Tibial artery (tissue), 4 donors: ENCODE data around the gene LRBA.

Source experiments
- DNase-seq, 2 donors: peaks; one replicate each; pipeline ENCODE4 v3.0.0-alpha.2; 2019
- H3K27ac ChIP-seq, 2 donors: fragments of 200-600 bp; sonication (generic) in 1 of 2; 1 replicate in 1 of 2; 2 replicates in 1 of 2; pipeline ENCODE4 v1.5.1; 2018 to 2019; ENCODE audit warnings: mild to moderate bottlenecking in 1 of 2
- H3K27me3 ChIP-seq, 2 donors: fragments of 200-600 bp; sonication (generic) in 1 of 2; one replicate each; pipeline versions ENCODE4 v1.5.1 to v1.6.0; 2016 to 2019
- H3K36me3 ChIP-seq, 3 donors: fragments of 200-600 bp; sonication (generic) in 2 of 3; one replicate each; pipeline ENCODE4 v1.5.1; 2016 to 2019; ENCODE audit warnings: mild to moderate bottlenecking in 2 of 3
- H3K4me1 ChIP-seq, 4 donors: fragments of 200-600 bp; sonication (generic) in 2 of 4; 1 replicate in 3 of 4; 2 replicates in 1 of 4; pipeline ENCODE4 v1.5.1; 2016 to 2019
- H3K4me3 ChIP-seq, 2 donors: fragments of 200-600 bp; sonication (generic) in 1 of 2; 1 replicate in 1 of 2; 2 replicates in 1 of 2; pipeline ENCODE4 v1.5.1; 2018 to 2019; ENCODE audit warnings: mild to moderate bottlenecking in 2 of 2
- H3K9me3 ChIP-seq, 3 donors: fragments of 200-600 bp; sonication (generic) in 1 of 3; one replicate each; pipeline ENCODE4 v1.5.1; 2016 to 2019
- intact Hi-C: fragments of 100-400 bp; cut with DNase I; formaldehyde crosslinking; loops from one replicate; pipeline ENCODE4 v1.15.0; 2023; ENCODE audit warnings: low total_unique reads
- TF ChIP-seq, protein P1 (sequence below), 2 experiments: fragments of 200-600 bp in 1 of 2; fragments of 450-650 bp in 1 of 2; IDR thresholded peaks; one replicate each; pipeline ENCODE4 v1.5.1; 2017 to 2019; ENCODE audit warnings: antibody characterized with exemption in 2 of 2, mild to moderate bottlenecking in 1 of 2, moderate library complexity in 1 of 2

LRBA gene

DNA sequence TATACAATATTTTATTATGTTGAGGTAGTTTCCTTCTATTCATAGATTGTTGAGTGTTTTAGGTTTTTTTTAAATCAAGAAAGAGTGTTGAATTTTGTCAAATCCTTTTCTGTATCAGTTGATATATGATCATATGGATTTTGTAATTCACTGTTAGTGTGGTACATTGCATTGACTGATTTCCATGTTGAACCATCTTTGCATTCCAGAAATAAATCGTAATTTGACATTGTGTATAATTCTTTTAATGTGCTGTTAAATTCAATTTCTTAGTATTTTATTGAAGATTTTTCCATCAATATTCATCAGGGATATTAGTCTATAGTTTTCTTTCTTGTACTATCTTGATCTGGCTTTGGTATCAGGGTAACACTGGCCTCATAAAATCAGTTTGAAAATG lies 103.8 kb downstream of the LRBA start:
- no peak for DNase-seq
- H3K36me3 ChIP-seq: peaks cover 29 to 47% (median 44%) of the 10 kb centered on the region in 3 donors
- H3K9me3 ChIP-seq: peaks cover 0 to 9% (median 0%) of the 10 kb centered on the region in 3 donors
- TF ChIP-seq, protein P1, sequence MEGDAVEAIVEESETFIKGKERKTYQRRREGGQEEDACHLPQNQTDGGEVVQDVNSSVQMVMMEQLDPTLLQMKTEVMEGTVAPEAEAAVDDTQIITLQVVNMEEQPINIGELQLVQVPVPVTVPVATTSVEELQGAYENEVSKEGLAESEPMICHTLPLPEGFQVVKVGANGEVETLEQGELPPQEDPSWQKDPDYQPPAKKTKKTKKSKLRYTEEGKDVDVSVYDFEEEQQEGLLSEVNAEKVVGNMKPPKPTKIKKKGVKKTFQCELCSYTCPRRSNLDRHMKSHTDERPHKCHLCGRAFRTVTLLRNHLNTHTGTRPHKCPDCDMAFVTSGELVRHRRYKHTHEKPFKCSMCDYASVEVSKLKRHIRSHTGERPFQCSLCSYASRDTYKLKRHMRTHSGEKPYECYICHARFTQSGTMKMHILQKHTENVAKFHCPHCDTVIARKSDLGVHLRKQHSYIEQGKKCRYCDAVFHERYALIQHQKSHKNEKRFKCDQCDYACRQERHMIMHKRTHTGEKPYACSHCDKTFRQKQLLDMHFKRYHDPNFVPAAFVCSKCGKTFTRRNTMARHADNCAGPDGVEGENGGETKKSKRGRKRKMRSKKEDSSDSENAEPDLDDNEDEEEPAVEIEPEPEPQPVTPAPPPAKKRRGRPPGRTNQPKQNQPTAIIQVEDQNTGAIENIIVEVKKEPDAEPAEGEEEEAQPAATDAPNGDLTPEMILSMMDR (IDR thresholded peaks at IDR 0.05): no peak
- H3K27ac ChIP-seq: no peak overlapping the region
- no peaks in the 10 kb centered on the region for H3K4me1 ChIP-seq
- intact Hi-C loops: no loop called here
- no peak overlapping the region for H3K4me3 ChIP-seq
- no peaks in the 10 kb centered on the region for H3K27me3 ChIP-seq

DNA sequence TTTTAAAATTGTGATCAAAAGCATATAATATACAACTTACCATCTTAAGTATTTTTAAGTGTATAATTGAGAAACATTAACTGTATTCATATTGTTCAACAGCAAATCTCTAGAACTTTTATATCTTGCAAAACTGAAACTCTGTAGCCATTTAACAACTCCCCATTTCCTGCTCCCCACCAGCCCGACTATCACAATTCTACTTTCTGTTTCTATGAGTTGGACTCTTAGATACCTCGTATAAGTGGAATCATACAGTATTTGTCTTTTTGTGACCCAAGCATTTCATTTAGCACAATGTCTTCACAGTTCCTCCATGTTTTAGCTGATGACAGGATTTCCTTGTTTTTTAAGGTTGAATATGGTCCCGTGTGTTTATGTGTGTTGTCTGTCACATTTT lies 106.0 kb downstream of the LRBA start:
- peaks cover 29 to 39% (median 37%) of the 10 kb centered on the region in 3 donors for H3K36me3 ChIP-seq
- no peak for DNase-seq
- H3K9me3 ChIP-seq: peaks cover 0 to 9% (median 0%) of the 10 kb centered on the region in 3 donors
- TF ChIP-seq, protein P1 (IDR thresholded peaks at IDR 0.05): no peak
- no peaks in the 10 kb centered on the region for H3K27me3 ChIP-seq
- no peaks in the 10 kb centered on the region for H3K4me1 ChIP-seq
- H3K27ac ChIP-seq: no peak overlapping the region
- intact Hi-C loops: no loop called here
- H3K4me3 ChIP-seq: no peak overlapping the region

DNA sequence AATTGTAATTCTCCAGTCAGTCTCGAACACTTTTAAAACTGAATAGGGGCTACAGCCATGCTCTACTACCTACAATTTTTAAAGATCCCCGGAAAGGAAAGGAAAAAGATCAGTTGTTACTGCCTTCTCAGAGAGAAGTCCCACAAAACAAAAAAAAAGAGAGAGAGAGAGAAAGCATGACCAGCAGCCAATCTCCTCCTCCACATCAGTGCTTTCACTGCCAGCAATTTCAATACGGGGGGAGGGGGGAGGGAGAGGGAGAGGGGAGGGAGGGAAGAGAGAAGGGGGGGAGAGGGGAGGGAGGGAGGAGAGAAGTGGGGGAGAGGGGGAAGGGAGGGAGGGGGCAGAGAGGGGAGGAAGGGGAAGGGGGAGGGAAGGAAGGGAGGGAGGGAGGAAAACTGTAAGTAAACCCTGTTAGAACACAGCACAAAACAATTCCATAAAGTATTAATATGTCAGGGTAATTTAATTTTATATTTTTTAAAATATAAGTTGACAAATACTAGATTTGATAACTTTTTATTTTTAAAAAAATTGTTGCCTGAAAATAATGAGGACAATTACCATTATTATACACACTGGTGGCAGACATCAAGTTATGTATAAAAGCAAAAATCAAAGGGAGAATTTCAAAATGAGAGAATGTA lies 108.0 kb downstream of the LRBA start:
- no peaks in the 10 kb centered on the region for H3K27me3 ChIP-seq
- H3K27ac ChIP-seq: no peak overlapping the region
- TF ChIP-seq, protein P1 (IDR thresholded peaks at IDR 0.05): no peak
- intact Hi-C loops: no loop called here
- peaks cover 20 to 30% (median 20%) of the 10 kb centered on the region in 3 donors for H3K36me3 ChIP-seq
- H3K9me3 ChIP-seq: peaks cover 0 to 9% (median 0%) of the 10 kb centered on the region in 3 donors
- no peaks in the 10 kb centered on the region for H3K4me1 ChIP-seq
- no peak overlapping the region for H3K4me3 ChIP-seq
- DNase-seq: no peak

DNA sequence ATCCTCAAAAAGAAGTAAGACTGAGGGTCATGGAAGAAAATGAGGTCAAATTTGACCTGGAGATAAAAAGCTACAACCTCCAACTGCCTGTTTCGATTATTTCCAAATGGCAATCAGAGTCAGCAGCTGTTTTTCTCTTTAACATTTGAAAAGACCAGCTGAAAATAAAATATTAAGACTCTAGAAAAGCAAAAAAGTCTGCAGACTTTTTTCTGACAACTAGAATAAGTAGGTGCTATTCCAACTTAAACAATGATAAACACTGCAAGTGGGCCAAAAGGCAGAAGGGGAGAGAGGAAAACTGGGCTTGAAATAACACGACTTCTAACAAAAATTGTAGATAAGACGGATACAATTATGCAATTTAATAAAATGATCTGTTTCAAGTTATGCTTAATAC lies 110.4 kb downstream of the LRBA start:
- H3K36me3 ChIP-seq: peaks cover 8 to 24% (median 19%) of the 10 kb centered on the region in 3 donors
- DNase-seq: no peak
- no peak overlapping the region for H3K4me3 ChIP-seq
- TF ChIP-seq, protein P1 (IDR thresholded peaks at IDR 0.05): no peak
- H3K4me1 ChIP-seq: no peaks in the 10 kb centered on the region
- H3K27me3 ChIP-seq: no peaks in the 10 kb centered on the region
- intact Hi-C loops: no loop called here
- H3K27ac ChIP-seq: no peak overlapping the region
- no peaks in the 10 kb centered on the region for H3K9me3 ChIP-seq

DNA sequence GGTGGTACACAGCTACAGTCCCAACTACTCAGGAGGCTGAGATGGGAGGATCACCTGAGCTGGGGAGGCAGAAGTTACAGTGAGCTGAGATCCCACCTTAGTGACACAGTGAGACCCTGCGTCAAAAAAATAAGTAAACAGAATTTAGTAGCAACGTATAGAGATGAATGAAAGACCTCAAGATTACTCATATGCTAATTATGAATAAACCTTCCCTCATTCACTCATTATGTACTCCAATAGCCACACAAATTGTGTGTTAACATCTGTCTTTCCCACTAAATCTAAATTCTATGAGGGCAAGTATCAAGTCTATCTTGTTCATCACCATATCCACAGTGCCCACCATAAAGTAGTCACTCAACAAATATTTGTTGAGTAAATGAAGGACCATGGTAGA lies 111.5 kb downstream of the LRBA start:
- TF ChIP-seq, protein P1 (IDR thresholded peaks at IDR 0.05): no peak
- Histone ChIP-seq H3K36me3 (peaks cover 8 to 31% (median 21%) of the 10 kb centered on the region in 3 donors), H3K27me3 (no peaks in the 10 kb centered on the region), H3K4me3 (no peak overlapping the region), H3K27ac (no peak overlapping the region), H3K9me3 (no peaks in the 10 kb centered on the region), H3K4me1 (no peaks in the 10 kb centered on the region)
- intact Hi-C loops: no loop called here
- no peak for DNase-seq
